GM21423 (cell line): Measurements from ENCODE around the gene SRD5A3.
A peak's percentile ranks its signal among the peaks of the same experiment; 100 is the strongest.

Experiments
- ATAC-seq: cut with Tn5 transposase; IDR thresholded peaks from one replicate; pipeline ENCODE4 v1.9.1; 2021; ENCODE audit warnings: mild to moderate bottlenecking, moderate library complexity; ENCODE audit not compliant: unreplicated experiment

The SRD5A3 gene

GRCh38 chr4:55372259-55372658 lies 26.2 kb downstream of the SRD5A3 start:
- ATAC-seq: no peak

- ATAC-seq: no peak
These were observed 27.4 kb downstream of the SRD5A3 start for GRCh38 chr4:55373461-55373860.

GRCh38 chr4:55376698-55377097 lies 30.7 kb downstream of the SRD5A3 start:
- no peak for ATAC-seq

GRCh38 chr4:55378617-55379467 lies 32.8 kb downstream of the SRD5A3 start:
- no peak for ATAC-seq

GRCh38 chr4:55380576-55380975 lies 34.5 kb downstream of the SRD5A3 start:
- no peak for ATAC-seq

GRCh38 chr4:55381502-55381901 lies 35.5 kb downstream of the SRD5A3 start:
- no peak for ATAC-seq

GRCh38 chr4:55382488-55383003 lies 36.5 kb downstream of the SRD5A3 start:
- ATAC-seq: no peak

GRCh38 chr4:55385201-55385649 lies 39.2 kb downstream of the SRD5A3 start:
- ATAC-seq: no peak

GRCh38 chr4:55386073-55386472 lies 40.0 kb downstream of the SRD5A3 start:
- ATAC-seq: peak; percentile 64

GRCh38 chr4:55386840-55387239 lies 40.8 kb downstream of the SRD5A3 start:
- ATAC-seq: no peak

GRCh38 chr4:55393461-55394320 lies 47.6 kb downstream of the SRD5A3 start:
- no peak for ATAC-seq

- ATAC-seq: peak; percentile 0
These were observed 49.1 kb downstream of the SRD5A3 start for GRCh38 chr4:55395218-55395528.

GRCh38 chr4:55395529-55396307 lies 49.7 kb downstream of the SRD5A3 start, which contains the start of gene TMEM165:
Gene TMEM165, plus strand, starts transcription at chr4:55395957. Its CDS starts 233 bp downstream, at chr4:55396190.
- peak; percentile 93 for ATAC-seq

GRCh38 chr4:55396308-55397125 lies 50.5 kb downstream of the SRD5A3 start:
- peak; percentile 24 for ATAC-seq

- ATAC-seq: no peak
These were observed 51.0 kb downstream of the SRD5A3 start for GRCh38 chr4:55397126-55397436.

- no peak for ATAC-seq
These were observed 51.7 kb downstream of the SRD5A3 start for GRCh38 chr4:55397520-55398321.

GRCh38 chr4:55398461-55398860 lies 52.4 kb downstream of the SRD5A3 start:
- ATAC-seq: no peak

- ATAC-seq: no peak
These were observed 52.9 kb downstream of the SRD5A3 start for GRCh38 chr4:55398966-55399365.

- ATAC-seq: no peak
These were observed 53.5 kb downstream of the SRD5A3 start for GRCh38 chr4:55399581-55399980.
